ENCODE data around the gene ZNF512.
A peak's percentile ranks its signal among the peaks of the same experiment; 100 is the strongest.

Gene ZNF512

DNA sequence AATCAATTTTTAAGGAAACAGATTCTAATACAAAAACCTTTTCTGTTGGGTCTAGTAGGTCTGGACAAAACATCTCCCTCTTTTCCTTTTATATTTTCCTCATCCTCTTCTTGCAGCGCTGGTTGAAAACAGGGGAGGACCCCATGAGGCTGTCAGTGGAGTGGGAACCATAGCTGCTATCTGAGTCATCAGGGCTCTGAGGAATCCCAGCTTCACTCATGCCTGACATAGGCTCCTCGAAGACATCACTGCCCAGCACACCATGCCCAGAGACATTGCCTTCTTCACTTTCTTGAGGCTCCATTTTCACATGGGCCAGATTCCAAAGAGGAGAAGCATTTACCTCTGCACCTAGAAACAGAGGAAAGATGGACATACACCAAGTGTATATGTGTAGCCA, 70.6 kb downstream of the ZNF512 start:
- no peak for TF ChIP-seq POLR2AphosphoS5 (IDR thresholded peaks at IDR 0.05; ENCODE audit: low read depth, low read length)
- no peak for TF ChIP-seq REST (IDR thresholded peaks at IDR 0.05; ENCODE audit: insufficient read depth in 1 of 2, low read depth in 2 of 2, low read length in 2 of 2)
- TF ChIP-seq TAF1 (IDR thresholded peaks at IDR 0.05; ENCODE audit: borderline replicate concordance, insufficient read depth, low read length) = no peak
- TF ChIP-seq SIN3A (IDR thresholded peaks at IDR 0.05; ENCODE audit: borderline replicate concordance, insufficient read depth, low read length) = no peak
- TF ChIP-seq FOXP2 (optimal IDR thresholded peaks at IDR 0.05; ENCODE audit: borderline replicate concordance, extremely low read depth, extremely low read length, insufficient read depth) = no peak

GRCh38 chr2:27655155-27655951, 72.5 kb downstream of the ZNF512 start:
- TF ChIP-seq SIN3A (IDR thresholded peaks at IDR 0.05; ENCODE audit: borderline replicate concordance, insufficient read depth, low read length) = no peak
- TF ChIP-seq REST (IDR thresholded peaks at IDR 0.05; ENCODE audit: insufficient read depth in 1 of 2, low read depth in 2 of 2, low read length in 2 of 2) = no peak
- TF ChIP-seq TAF1 (IDR thresholded peaks at IDR 0.05; ENCODE audit: borderline replicate concordance, insufficient read depth, low read length) = no peak
- TF ChIP-seq POLR2AphosphoS5 (IDR thresholded peaks at IDR 0.05; ENCODE audit: low read depth, low read length) = no peak
- no peak for TF ChIP-seq FOXP2 (optimal IDR thresholded peaks at IDR 0.05; ENCODE audit: borderline replicate concordance, extremely low read depth, extremely low read length, insufficient read depth)

- TF ChIP-seq POLR2AphosphoS5 (IDR thresholded peaks at IDR 0.05; ENCODE audit: low read depth, low read length) = no peak
- TF ChIP-seq REST (IDR thresholded peaks at IDR 0.05; ENCODE audit: insufficient read depth in 1 of 2, low read depth in 2 of 2, low read length in 2 of 2) = no peak
- no peak for TF ChIP-seq SIN3A (IDR thresholded peaks at IDR 0.05; ENCODE audit: borderline replicate concordance, insufficient read depth, low read length)
- TF ChIP-seq TAF1 (IDR thresholded peaks at IDR 0.05; ENCODE audit: borderline replicate concordance, insufficient read depth, low read length) = no peak
- no peak for TF ChIP-seq FOXP2 (optimal IDR thresholded peaks at IDR 0.05; ENCODE audit: borderline replicate concordance, extremely low read depth, extremely low read length, insufficient read depth)
Measured at GRCh38 chr2:27661371-27661770, 78.5 kb downstream of the ZNF512 start.

- TF ChIP-seq TAF1 (IDR thresholded peaks at IDR 0.05; ENCODE audit: borderline replicate concordance, insufficient read depth, low read length) = peak; percentile 93
- TF ChIP-seq REST (IDR thresholded peaks at IDR 0.05; ENCODE audit: insufficient read depth in 1 of 2, low read depth in 2 of 2, low read length in 2 of 2) = no peak
- TF ChIP-seq SIN3A (IDR thresholded peaks at IDR 0.05; ENCODE audit: borderline replicate concordance, insufficient read depth, low read length) = no peak; the same call in 1 of the 2 replicates
- peak; percentile 49 for TF ChIP-seq POLR2AphosphoS5 (IDR thresholded peaks at IDR 0.05; ENCODE audit: low read depth, low read length)
- peak; percentile 54 for TF ChIP-seq FOXP2 (optimal IDR thresholded peaks at IDR 0.05; ENCODE audit: borderline replicate concordance, extremely low read depth, extremely low read length, insufficient read depth)
Measured at GRCh38 chr2:27663285-27664153, 80.7 kb downstream of the ZNF512 start, which contains the start of the genes SLC4A1AP and SUPT7L. TSS of gene SLC4A1AP (plus strand) at chr2:27663889. CDS start at chr2:27663915, 26 bp downstream. TSS of gene SUPT7L (minus strand) at chr2:27663614. CDS start at chr2:27662192, 1,422 bp downstream.
